BLaER1 treated with 17β-estradiol and CSF1 and Interleukin-3, amounts not matched to agents 10 nM and 100 nM (cell line): ENCODE data around the gene CBR4.

Source experiments
- H3K27ac ChIP-seq, 11 experiments: shearing (Covaris generic); formaldehyde crosslinking; 2 replicates each; pipeline ENCODE4 v1.8.1; 2022
- H3K27me3 ChIP-seq, 11 experiments: shearing (Covaris generic); formaldehyde crosslinking; 2 replicates each; pipeline ENCODE4 v1.8.1; 2022
- H3K36me3 ChIP-seq, 11 experiments: shearing (Covaris generic); formaldehyde crosslinking; 2 replicates each; pipeline ENCODE4 v1.8.1; 2022
- H3K4me1 ChIP-seq, 10 experiments: shearing (Covaris generic); formaldehyde crosslinking; 2 replicates each; pipeline ENCODE4 v1.8.1; 2022
- H3K4me2 ChIP-seq, 11 experiments: shearing (Covaris generic); formaldehyde crosslinking; 2 replicates each; pipeline ENCODE4 v1.8.1; 2022
- H3K4me3 ChIP-seq, 10 experiments: shearing (Covaris generic); formaldehyde crosslinking; 2 replicates each; pipeline ENCODE4 v1.8.1; 2022
- H3K9ac ChIP-seq, 11 experiments: shearing (Covaris generic); formaldehyde crosslinking; 2 replicates each; pipeline ENCODE4 v1.8.1; 2022
- H3K9me3 ChIP-seq, 11 experiments: shearing (Covaris generic); formaldehyde crosslinking; replicated peaks in 1 of 11; 2 replicates each; pipeline ENCODE4 v1.8.1; 2022
- H4K20me1 ChIP-seq, 11 experiments: shearing (Covaris generic); formaldehyde crosslinking; 2 replicates each; pipeline ENCODE4 v1.8.1; 2022
- Cebpa-rat ChIP-seq, 11 experiments: shearing (Covaris generic); IDR thresholded peaks; 2 replicates each; pipeline ENCODE4 v1.8.1; 2022

The CBR4 gene

GRCh38 chr4:169010125-169011023 is at the start of gene CBR4:
CBR4 (minus strand) TSS chr4:169010255; CDS start chr4:169010089, 166 bp downstream.
- peak within 1 kb of the TSS; percentile 87 to 97 (median 93) for H3K27ac ChIP-seq
- H3K4me2 ChIP-seq: peak within 1 kb of the TSS; percentile 88 to 97 (median 93)
- peaks cover 0 to 14% (median 5%) of the 10 kb centered on the region in 11 experiments; a peak in 8 of 22 replicates for H3K36me3 ChIP-seq
- H3K4me3 ChIP-seq: peak within 1 kb of the TSS; percentile 61 to 84 (median 74)
- TF ChIP-seq Cebpa-rat (IDR thresholded peaks at IDR 0.05): no peak
- no peaks in the 10 kb centered on the region for H3K9me3 ChIP-seq
- H4K20me1 ChIP-seq: no peaks in the 10 kb centered on the region
- H3K9ac ChIP-seq: peak within 1 kb of the TSS; percentile 86 to 95 (median 92)
- no peaks in the 10 kb centered on the region for H3K27me3 ChIP-seq
- H3K4me1 ChIP-seq: peaks cover 16 to 31% (median 25%) of the 10 kb centered on the region in 10 experiments

DNA sequence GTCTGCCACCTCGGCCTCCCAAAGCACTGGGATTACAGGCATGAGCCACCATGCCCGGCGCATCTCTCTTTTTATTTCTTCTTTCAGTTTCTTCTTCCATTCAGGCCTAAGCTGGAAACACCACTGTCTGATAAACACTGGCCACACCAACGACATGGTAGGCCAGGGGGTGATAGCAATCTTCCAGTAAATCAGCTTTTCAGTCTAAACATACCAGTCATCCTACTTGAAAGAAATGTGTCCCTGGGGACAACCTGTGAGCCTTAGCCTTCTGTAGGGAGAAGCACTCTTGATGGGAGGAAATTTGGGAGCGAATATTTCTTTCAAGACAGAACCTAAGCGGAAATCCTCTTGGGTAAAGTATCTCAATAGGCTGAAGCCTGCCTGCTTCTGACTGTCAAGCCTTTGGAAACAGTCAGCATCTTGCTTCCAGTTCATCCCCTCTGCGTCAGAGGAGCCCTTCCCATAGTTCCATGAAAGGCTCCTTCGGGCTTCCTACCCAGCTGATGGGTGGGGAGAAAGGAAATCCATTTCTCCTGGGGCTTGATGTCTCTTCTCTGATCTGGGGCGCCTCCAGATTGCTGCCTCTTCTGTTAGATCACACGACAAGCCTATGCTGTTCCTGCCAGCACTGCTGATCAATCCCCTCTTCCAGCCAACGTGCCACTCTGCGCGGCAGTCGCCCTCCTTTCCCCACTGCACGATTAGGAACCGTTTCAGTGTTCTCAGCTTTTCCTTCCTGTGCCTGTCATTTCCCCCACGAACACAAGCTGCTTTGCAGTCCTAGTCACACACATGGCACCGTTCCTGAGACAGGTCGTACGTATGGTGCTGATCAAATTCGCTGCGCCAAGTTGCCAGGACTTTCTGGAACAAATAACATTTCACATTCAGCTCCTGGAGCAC is 49.5 kb upstream of the CBR4 start:
- Histone ChIP-seq H3K27me3 (no peaks in the 10 kb centered on the region), H4K20me1 (no peaks in the 10 kb centered on the region), H3K9me3 (no peaks in the 10 kb centered on the region), H3K36me3 (no peaks in the 10 kb centered on the region), H3K4me3 (no peak overlapping the region), H3K27ac (no peak overlapping the region), H3K9ac (peak overlapping the region in 1 of 11 experiments; percentile 7; a peak in 1 of 22 replicates), H3K4me2 (peak overlapping the region in 9 of 11 experiments; percentile 2 to 41 (median 21); a peak in 9 of 22 replicates), H3K4me1 (peaks cover 4 to 52% (median 9%) of the 10 kb centered on the region in 10 experiments; a peak in 15 of 20 replicates)
- no peak for TF ChIP-seq Cebpa-rat (IDR thresholded peaks at IDR 0.05)

- H3K27ac ChIP-seq: no peak overlapping the region
- H3K36me3 ChIP-seq: no peaks in the 10 kb centered on the region
- no peaks in the 10 kb centered on the region for H3K27me3 ChIP-seq
- H3K4me1 ChIP-seq: peaks cover 4 to 52% (median 9%) of the 10 kb centered on the region in 10 experiments; a peak in 15 of 20 replicates
- H3K4me2 ChIP-seq: peak overlapping the region in 2 of 11 experiments; percentile 83 to 90; a peak in 4 of 22 replicates
- H3K9me3 ChIP-seq: no peaks in the 10 kb centered on the region
- H3K4me3 ChIP-seq: no peak overlapping the region
- no peaks in the 10 kb centered on the region for H4K20me1 ChIP-seq
- no peak for TF ChIP-seq Cebpa-rat (IDR thresholded peaks at IDR 0.05)
- no peak overlapping the region for H3K9ac ChIP-seq
Measured at GRCh38 chr4:169058312-169058711, 48.3 kb upstream of the CBR4 start.

DNA sequence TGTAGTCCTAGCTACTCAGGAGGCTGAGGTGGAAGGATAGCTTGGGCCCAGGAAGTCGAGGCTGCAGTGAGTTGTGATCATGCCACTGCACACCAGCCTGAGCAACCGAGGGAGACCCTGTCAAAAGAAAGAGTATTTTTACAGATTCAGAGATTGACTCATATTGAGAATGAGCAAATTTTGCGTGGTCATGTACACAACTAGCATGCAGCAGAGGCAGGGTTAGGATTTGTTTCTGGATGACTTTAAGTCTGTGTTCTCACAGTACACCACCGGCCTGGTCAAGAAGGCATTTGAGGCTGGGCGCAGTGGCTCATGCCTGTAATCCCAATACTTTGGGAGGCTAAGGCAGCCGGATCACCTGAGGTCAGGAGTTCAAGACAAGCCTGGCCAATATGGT is 44.8 kb upstream of the CBR4 start:
- H3K9ac ChIP-seq: no peak overlapping the region
- no peak overlapping the region for H3K27ac ChIP-seq
- no peaks in the 10 kb centered on the region for H3K36me3 ChIP-seq
- H4K20me1 ChIP-seq: no peaks in the 10 kb centered on the region
- peaks cover 2 to 41% (median 5%) of the 10 kb centered on the region in 10 experiments; a peak in 15 of 20 replicates for H3K4me1 ChIP-seq
- no peak overlapping the region for H3K4me2 ChIP-seq
- no peak for TF ChIP-seq Cebpa-rat (IDR thresholded peaks at IDR 0.05)
- no peaks in the 10 kb centered on the region for H3K27me3 ChIP-seq
- no peak overlapping the region for H3K4me3 ChIP-seq
- no peaks in the 10 kb centered on the region for H3K9me3 ChIP-seq

DNA sequence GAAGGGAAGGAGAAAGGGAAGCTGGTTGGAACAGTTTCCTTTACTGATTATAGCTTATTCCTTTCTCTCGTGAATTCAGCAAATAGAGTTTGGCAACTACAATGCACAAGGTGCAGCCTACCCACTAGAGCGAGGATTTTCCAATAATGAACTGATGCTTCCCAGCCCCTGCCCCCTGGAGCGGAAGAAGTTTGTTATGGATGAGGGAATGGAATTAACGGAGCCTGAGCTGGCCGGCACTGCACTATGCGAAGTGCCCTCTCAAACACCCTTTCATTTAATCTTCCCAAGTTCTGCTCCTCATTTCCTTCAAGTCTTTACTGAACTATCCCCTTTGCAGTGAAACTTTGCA is 42.5 kb upstream of the CBR4 start:
- H3K9me3 ChIP-seq: no peaks in the 10 kb centered on the region
- H3K27ac ChIP-seq: no peak overlapping the region
- H3K27me3 ChIP-seq: no peaks in the 10 kb centered on the region
- no peak overlapping the region for H3K4me3 ChIP-seq
- no peaks in the 10 kb centered on the region for H4K20me1 ChIP-seq
- no peak for TF ChIP-seq Cebpa-rat (IDR thresholded peaks at IDR 0.05)
- H3K36me3 ChIP-seq: no peaks in the 10 kb centered on the region
- H3K9ac ChIP-seq: no peak overlapping the region
- no peak overlapping the region for H3K4me2 ChIP-seq
- peaks cover 0 to 19% (median 0%) of the 10 kb centered on the region in 10 experiments; a peak in 6 of 20 replicates for H3K4me1 ChIP-seq

DNA sequence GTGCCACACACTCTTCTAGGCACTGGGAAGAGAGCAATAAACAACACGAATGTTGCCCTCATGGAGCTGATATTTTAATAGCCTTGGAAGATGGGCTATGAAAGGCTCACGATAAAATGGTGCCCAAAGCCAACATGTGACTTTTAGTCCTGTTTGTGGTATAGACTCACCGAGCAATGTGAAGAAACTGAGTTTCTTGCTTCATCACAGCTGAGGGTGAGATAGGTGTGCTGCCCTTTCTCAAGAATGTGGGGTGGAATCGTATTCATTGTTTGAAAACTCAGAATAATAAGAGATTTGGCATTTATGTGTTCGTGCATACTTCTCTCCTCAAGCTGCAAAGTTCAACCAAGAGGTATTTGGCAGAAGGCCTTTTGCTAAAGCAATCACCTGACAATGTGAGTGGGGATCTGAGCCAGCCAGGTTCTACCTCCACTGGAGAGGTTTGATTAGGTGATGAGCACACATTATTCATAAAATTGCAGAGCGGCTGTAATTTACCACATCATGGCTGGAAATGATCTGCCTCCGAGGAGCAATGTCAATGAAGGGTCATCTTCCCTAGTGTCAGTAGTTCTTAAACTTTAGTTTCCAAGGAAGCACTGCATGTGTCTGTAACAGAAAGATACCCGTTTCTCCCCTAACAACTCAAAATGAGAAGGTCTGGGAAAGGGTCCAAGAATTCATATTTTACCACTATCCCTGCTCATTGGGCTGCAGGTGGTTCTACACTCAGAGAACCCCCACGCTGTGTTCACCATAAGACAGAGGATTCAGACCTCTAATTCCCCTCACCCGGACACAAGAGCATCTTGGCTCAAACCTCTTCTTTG is 41.9 kb upstream of the CBR4 start:
- H3K9me3 ChIP-seq: no peaks in the 10 kb centered on the region
- H3K36me3 ChIP-seq: no peaks in the 10 kb centered on the region
- H3K4me3 ChIP-seq: no peak overlapping the region
- H3K27ac ChIP-seq: no peak overlapping the region
- no peaks in the 10 kb centered on the region for H4K20me1 ChIP-seq
- TF ChIP-seq Cebpa-rat (IDR thresholded peaks at IDR 0.05): no peak
- no peak overlapping the region for H3K4me2 ChIP-seq
- H3K9ac ChIP-seq: no peak overlapping the region
- H3K27me3 ChIP-seq: no peaks in the 10 kb centered on the region
- H3K4me1 ChIP-seq: peaks cover 0 to 13% (median 0%) of the 10 kb centered on the region in 10 experiments; a peak in 6 of 20 replicates

GRCh38 chr4:169050881-169051760 is 41.1 kb upstream of the CBR4 start:
- H4K20me1 ChIP-seq: no peaks in the 10 kb centered on the region
- no peak for TF ChIP-seq Cebpa-rat (IDR thresholded peaks at IDR 0.05)
- H3K9ac ChIP-seq: no peak overlapping the region
- no peak overlapping the region for H3K4me3 ChIP-seq
- H3K27me3 ChIP-seq: no peaks in the 10 kb centered on the region
- H3K4me1 ChIP-seq: peaks cover 0 to 4% (median 0%) of the 10 kb centered on the region in 10 experiments; a peak in 4 of 20 replicates
- H3K9me3 ChIP-seq: no peaks in the 10 kb centered on the region
- H3K27ac ChIP-seq: no peak overlapping the region
- no peak overlapping the region for H3K4me2 ChIP-seq
- no peaks in the 10 kb centered on the region for H3K36me3 ChIP-seq

DNA sequence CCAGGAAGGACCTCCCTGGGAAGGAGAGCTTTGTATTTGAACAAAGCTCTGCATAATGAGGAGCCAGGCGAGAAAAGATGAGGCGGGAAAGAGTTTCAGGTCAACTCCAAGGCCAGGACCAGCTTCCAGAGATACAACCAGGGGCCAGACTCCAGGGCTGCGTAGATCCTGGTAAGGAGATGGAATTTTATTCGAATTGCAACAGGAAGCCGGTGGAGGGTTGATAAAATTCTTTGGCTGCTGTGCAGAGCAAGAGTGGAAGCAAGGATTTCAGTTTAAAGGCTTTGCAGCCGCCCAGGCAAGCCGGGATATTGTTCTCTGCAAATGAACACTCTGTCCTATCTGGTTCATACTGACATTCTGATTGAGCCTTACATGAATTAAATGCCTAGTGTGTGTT is 40.2 kb upstream of the CBR4 start:
- H3K4me2 ChIP-seq: no peak overlapping the region
- no peak overlapping the region for H3K4me3 ChIP-seq
- no peak overlapping the region for H3K27ac ChIP-seq
- no peaks in the 10 kb centered on the region for H3K27me3 ChIP-seq
- H3K4me1 ChIP-seq: no peaks in the 10 kb centered on the region
- H3K9ac ChIP-seq: no peak overlapping the region
- no peak for TF ChIP-seq Cebpa-rat (IDR thresholded peaks at IDR 0.05)
- no peaks in the 10 kb centered on the region for H3K36me3 ChIP-seq
- H4K20me1 ChIP-seq: no peaks in the 10 kb centered on the region
- H3K9me3 ChIP-seq: no peaks in the 10 kb centered on the region
